GM21529 (cell line): Measurements from ENCODE around the gene PCNX3.
"Not testable (repeated sequence)": the region's sequence is repeated elsewhere in the genome, so short reads cannot be mapped to it uniquely, and the experiment has no call there.

ENCODE experiments used
- ATAC-seq: cut with Tn5 transposase; IDR thresholded peaks from one replicate; pipeline ENCODE4 v1.9.1; 2021; ENCODE audit not compliant: unreplicated experiment

Gene PCNX3

DNA sequence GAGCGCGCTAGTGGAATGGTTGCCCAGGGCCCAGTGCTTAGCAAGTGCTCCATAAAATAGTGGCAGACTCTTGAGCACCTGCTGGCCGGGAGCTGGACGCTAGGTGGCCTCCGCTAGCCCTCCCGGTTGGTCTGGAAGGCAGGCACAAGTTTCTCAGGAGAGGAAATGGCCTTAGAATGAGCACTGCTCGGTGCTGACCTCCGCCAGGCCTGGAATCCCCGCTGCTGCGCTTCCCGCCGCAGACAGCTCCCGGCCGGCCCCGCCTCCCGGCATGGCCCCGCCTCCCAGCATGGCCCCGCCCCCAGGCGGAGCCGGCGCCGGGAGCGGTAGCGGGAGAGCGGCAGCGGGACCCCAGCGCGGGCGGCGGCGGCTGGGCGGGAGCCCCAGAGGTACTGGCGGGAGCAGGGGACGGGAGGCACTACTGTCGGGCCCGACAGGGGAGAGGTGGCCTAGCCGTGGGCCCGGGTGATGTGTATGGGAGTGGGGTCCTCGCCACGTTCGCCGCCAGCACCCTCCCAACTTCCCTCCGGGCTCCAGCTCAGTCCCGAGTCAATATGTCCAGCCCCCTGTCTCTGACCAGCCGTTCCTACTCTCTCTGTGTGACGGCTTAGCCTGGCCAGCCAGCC, 22.3 kb downstream of the PCNX3 start, which contains the start of gene SIPA1:
Gene SIPA1 (plus strand): TSS at position 308 of the 626 bp plus-strand sequence. CDS start 2,821 bp downstream, outside the sequence.
- peak; percentile 39 for ATAC-seq

DNA sequence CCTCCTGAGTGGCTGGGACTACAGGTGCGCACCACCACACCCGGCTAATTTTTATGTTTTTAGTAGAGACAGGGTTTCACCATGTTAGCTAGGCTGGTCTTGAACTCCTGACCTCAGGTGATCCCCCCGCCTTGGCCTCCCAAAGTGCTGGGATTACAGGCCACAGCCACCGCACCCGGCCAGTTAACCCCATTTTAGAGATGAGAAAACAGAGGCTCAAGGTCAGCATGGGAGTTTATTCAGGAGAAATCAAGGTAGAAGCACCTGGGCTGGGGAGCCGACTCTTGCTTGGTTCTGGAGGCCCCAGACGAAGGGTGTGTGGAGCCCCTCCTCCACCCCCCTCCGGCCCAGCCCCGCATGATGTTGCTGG, 23.6 kb downstream of the PCNX3 start:
- ATAC-seq = not testable (repeated sequence)

DNA sequence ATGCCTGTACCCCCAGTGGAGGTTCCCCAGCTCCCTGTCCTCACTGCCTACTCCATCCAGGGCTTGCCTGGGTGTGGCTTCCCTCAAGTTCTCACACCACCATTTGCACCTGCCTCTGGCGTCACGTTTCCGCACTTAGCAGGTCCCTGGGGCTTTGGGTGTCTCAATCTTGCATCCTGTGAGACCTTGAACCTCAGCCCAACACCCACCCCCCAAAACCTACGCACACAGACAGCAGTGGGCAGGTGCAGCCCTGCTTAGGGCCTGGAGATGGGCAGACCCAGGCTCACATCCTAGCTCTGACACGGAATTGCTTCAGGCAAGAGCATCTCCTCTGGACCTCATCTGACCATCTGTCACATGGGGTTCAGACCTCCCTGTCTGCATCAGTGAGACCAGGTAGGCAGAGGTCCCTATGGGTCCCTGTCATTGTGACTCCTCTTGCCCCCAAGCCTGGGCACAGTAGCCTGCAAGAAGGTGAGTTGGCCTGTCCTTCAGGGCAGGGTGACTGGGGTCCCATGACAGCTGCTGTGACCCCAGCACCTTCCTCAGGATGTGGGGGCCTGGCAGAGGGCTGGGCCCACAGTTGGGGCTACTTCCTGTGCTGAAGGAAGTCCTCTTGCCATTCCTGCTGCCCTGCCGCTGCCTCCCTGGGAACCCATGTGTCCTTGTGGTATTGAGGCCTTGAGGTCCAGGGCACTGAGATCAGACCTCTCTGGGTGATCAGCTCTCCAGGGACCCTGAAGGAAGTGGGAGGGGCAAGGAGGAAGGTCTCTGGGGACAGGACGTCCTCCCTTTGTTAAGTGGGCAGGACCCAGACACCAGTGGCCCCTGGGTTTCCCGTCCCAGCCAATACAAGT, 24.3 kb downstream of the PCNX3 start:
- no peak for ATAC-seq

DNA sequence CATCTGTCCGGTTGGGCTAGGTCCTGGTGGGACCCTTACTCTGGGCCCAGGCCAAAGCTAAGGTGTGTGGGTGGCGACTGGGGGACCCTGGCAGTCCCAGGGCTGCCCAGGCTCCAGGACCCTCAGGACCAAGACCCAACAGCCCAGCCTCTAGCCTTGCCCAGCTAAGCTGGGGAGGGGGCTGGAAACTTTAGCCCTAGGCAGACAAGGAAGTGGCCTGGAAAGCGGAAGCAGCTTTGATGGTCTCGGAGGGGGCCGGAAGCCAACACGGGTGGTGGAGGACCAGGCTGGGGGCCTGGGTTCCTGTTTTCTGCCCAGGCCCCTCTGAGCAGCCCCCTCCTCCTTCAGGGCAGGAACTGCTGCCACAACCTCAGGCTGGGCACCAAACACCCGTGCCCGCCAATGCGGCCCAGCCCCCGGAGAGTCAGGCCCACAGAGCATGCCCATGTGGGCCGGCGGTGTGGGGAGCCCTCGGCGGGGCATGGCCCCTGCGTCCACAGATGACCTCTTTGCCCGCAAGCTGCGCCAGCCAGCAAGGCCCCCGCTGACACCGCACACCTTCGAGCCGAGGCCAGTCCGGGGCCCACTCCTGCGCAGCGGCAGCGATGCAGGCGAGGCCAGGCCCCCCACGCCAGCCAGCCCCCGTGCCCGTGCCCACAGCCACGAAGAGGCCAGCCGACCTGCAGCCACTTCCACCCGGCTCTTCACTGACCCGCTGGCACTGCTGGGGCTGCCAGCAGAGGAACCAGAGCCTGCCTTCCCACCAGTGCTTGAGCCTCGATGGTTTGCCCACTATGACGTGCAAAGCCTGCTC, 25.1 kb downstream of the PCNX3 start:
- no peak for ATAC-seq

DNA sequence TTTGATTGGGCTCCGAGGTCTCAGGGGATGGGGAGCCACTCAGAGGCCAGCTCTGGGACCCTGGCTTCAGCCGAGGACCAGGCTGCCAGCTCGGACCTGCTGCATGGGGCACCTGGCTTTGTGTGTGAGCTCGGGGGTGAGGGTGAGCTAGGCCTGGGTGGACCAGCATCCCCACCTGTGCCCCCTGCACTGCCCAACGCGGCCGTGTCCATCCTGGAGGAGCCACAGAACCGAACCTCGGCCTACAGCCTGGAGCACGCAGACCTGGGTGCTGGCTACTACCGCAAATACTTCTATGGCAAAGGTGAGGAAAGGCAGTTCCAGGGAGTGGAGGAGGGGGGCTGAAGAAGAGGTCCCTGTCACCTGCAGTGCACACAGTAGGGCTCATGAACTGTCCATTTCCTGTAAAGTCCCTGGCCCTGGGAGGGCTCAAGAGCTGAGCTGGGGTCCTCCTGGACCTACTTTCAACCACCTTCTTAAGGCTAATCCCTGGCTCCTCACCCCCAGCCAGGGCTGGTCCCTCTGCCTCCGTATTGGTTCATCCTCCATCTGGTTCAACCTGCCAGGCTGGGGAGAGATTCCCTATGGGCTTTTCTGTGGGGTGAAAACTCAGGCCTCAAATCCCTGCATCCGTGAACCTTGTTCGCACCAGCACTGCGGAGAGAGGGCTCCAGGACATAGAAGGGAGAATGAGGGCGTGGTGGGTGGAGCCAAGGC, 25.9 kb downstream of the PCNX3 start:
- ATAC-seq = no peak

DNA sequence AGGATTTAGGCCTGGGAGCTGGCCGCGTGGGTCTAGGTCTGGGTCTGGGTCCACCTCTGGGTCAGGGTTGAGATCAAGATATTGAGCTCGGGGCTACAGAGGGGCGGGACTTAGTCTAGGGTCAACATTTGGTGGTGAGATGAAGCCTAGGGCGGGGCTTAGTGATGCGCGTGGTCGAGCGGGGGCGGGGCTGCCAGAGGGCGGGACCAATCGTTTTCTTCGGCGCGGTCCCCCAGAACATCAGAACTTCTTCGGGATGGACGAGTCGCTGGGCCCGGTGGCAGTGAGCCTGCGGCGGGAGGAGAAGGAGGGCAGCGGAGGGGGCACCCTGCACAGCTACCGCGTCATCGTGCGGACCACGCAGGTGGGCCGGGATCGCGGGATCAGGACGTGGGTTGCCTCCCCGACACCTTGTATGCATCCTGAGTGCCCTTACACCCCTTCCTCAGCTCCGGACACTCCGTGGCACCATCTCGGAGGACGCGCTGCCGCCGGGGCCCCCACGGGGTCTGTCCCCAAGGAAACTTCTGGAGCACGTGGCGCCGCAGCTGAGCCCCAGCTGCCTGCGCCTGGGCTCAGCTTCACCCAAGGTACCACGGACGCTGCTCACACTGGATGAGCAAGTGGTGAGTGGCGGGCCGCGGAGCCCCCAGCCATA, 26.6 kb downstream of the PCNX3 start:
- ATAC-seq = no peak

DNA sequence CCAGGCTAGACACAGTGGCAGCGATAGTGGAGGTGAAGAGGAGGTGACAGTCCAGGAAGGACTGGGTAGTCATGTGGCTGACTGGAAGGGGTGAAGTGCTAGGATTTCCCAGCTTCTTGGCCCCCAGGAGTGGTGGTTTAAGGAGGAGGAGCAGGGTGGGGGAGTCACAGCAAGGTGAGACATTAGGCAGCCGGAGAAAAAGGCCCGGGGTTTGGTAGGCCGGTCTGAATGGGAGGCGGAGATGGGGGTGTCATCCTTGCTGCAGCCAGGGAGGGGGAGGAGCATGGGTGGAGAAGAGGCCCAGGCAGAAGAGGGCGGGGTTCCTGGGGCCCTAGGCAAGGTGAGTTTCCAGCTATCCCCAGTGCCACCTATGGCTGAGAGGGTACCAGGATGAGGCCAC, 28.4 kb downstream of the PCNX3 start:
- no peak for ATAC-seq

DNA sequence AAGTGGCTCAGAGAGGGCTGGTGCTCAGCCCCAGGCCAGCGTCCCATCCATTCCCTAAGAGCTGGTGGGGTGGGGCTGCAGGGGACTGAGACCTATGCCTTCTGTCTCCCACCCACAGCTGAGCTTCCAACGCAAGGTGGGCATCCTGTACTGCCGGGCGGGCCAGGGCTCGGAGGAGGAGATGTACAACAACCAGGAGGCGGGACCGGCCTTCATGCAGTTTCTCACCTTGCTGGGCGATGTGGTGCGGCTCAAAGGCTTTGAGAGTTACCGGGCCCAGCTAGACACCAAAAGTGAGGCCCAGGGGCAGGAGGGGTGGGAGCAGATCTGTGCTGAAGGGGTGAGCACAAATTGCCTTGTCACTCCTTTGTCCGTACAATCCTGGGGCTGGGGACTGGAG, 29.3 kb downstream of the PCNX3 start:
- ATAC-seq = no peak

DNA sequence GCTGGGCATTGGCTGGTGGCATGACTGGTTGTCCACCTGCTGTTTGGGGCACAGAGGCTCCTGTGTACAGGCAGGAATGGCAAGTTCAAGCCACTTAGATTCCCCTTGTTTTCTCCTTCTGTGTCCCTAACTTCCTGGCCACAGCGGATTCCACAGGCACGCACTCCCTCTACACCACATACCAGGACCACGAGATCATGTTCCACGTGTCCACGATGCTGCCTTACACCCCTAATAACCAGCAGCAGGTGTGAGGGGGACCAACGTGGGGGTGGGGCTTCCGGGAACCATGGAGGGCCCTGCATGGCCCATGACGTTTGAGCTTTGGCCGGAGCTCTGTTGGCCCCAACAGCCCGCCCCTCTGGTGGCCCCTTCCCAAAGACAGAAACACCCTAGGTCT, 30.1 kb downstream of the PCNX3 start:
- no peak for ATAC-seq

DNA sequence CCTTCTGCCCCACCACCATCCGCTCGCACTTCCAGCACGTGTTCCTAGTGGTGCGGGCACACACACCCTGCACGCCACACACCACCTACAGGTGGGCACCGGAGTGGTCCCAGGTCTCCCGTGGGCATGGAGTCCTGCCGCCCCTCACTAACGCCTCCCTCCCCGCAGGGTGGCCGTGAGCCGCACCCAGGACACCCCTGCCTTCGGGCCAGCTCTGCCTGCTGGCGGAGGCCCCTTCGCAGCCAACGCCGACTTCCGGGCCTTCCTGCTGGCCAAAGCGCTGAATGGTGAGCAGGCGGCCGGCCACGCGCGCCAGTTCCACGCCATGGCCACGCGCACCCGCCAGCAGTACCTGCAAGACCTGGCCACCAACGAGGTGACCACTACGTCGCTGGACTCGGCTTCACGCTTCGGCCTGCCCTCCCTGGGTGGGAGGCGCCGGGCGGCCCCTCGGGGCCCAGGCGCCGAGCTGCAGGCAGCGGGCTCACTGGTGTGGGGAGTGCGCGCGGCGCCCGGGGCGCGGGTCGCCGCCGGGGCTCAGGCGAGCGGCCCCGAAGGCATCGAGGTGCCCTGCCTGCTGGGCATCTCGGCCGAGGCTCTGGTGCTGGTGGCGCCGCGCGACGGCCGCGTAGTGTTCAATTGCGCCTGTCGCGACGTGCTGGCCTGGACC, 30.8 kb downstream of the PCNX3 start:
- ATAC-seq = no peak

DNA sequence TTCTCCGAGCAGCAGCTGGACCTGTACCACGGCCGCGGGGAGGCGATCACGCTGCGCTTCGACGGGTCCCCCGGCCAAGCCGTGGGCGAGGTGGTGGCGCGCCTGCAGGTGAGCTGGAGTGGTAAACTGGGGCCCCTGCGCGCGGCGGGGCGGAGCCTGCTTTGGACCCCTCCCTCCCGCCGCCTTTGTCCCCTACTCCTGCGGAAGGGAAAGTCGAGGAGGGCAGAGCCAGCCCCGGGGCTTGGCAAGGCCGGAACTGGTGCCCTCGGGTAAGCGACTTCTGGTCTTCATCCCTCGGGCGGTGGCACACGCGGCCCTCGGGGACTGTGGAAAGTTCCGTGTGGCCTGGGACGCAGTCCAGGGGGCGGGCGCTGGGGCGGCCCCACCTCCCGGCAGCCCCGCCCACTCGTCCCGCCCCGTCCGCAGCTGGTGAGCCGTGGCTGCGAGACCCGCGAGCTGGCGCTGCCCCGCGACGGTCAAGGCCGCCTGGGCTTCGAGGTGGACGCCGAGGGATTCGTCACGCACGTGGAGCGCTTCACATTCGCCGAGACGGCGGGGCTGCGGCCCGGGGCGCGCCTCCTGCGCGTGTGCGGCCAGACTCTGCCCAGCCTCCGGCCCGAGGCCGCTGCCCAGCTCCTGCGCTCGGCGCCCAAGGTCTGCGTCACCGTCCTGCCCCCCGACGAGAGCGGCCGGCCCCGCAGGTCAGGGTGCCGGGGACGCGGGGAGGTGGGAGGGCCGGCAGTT, 31.6 kb downstream of the PCNX3 start:
- ATAC-seq = no peak

DNA sequence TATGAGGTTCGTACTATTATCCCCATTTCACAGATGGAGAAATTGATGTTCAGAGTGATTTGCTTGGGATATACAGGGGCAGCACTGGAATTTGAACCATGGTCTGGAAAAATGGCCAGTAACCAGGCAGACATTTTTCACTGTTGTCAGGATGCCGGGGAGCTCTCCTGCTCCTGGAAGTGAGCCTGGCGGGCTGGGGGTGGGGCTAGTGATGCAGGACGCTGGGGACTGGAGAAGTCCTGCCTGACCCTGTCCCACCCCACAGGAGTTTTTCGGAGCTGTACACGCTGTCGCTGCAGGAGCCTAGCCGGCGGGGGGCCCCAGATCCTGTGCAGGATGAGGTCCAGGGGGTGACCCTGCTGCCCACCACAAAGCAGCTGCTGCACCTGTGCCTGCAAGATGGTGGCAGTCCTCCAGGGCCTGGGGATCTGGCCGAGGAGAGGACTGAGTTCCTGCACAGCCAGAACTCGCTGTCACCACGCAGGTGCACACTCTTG, 33.5 kb downstream of the PCNX3 start:
- ATAC-seq = no peak

DNA sequence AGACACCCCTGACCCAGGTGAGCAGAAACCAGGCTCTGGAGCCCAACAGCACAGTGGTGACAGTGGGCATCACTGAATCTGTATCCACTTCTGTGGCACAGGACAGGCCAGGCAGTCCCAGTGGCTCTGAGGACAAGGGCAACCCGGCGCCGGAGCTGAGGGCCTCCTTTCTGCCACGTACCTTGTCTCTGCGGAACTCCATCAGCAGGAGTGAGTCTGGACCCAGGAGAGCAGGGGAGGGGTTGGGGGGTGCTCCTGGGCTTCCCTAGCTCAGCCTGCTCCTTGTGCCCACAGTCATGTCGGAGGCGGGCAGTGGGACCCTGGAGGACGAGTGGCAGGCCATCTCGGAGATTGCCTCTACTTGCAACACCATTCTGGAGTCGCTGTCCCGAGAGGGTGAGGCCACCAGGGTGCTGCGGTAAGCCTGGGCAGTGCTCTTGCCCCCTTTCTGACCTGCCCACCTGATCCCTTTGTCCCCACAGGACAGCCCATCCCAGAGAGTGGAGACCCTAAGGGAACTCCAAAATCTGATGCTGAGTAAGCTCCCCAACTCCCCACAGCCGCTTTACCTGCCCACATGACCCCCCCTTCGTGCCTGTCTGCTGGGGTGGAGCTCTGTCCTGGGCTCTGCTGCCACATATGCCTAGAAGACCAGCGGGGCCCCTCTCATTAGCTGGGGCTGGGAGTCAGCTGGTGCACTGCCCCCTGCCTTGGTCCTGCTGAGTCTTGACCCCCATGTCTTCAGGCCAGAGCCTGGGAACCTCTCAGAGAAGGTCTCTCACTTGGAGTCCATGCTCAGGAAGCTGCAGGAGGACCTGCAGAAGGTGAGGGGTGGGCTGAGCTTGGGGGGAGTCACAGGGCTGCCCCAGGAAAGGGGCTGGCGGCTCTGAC, 34.3 kb downstream of the PCNX3 start:
- ATAC-seq = no peak

DNA sequence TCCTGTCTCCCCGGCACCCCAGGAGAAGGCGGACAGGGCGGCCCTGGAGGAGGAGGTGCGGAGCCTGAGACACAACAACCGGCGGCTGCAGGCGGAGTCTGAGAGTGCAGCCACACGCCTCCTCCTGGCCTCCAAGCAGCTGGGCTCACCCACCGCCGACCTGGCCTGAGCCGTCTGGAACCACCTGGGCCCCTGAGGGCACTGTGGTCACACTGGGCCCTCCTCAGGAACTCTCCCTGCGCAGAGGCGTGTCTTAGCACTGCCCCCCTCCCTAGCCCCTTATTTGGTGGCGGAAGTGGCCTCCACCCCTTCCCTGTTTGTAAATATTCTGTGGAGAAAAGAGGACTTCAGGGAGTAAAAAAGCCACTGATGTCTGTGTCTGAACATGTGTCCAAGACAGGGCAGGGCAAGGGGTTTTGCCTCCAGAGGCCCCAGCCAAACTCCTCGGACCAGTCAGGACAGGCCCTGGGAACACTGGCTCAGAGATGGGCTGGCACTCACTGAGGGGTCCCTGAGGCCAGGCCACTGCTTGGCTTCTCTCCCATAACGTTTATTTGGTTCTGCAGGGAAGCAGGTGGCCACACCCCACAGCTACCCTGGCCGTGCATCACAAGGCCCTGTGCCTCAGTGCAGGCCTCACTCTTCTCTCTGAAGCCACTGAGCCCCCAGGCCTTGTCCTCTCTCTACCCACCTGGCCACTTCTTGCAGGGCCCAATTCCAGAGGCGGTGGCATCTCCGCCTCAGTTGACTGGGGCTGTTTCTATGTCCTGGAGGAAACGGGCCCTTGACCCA, 35.2 kb downstream of the PCNX3 start:
- no peak for ATAC-seq

DNA sequence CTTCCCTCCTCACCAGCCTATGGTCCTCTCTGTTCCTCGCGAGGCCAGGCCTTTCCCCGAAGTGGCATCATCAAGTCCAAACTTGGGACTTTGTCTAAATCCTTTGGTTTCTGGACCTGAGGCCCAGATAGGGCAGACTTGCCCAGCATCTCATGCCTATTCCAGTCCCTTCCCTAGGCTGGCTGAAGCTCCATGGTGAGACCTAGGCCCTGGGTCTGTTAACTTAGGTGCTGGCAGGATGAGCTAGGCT, 35.7 kb downstream of the PCNX3 start:
- no peak for ATAC-seq

DNA sequence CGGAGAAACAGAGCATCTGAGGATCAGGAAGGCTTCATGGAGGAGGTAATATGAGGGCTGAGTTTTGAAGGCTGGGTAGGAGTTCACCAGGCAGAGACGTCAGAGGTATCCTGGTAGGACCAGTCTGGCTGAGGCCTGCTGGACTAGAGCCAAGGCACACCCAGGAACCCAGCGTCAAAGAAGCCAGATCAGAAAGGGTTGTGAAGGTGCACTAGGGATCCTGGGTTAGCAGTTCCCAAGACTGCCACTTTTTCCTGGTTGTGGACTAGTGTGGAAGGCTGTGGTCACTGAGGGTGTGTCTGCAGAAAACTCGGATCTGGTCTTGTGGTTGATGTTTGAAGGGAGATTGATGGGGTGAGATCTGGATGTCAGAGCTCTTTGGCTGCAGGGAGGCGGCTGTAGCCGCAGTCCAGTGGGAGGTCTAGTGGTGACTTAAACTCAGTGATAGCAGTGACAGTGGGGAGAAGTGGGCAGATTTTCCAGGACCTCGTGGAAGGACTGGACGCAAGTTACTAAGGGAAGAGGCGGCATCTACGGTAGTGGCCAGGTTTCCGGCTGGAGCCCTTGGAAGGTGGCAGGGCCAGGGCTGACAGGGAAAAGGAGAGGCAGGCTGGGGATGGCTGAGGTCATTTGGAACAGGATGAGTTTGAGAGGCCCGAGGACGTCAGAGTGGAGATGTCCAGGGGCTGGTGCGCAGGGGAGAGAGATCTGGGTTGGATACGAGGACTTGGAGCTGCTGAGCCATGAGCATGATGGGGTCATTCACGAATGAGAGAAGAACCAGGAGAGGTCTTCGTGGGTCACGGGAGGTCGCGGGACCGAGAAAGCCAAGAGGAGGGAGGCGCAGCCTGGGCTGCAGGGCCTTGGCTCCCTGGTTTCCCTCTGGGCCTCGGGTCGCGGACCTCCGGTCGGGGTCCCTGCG, 36.3 kb downstream of the PCNX3 start:
- no peak for ATAC-seq
